Colon (tissue), 2 donors: Measurements from ENCODE around the gene EIF4H.
"Not testable (repeated sequence)": the region's sequence is repeated elsewhere in the genome, so short reads cannot be mapped to it uniquely, and the experiment has no call there.

Experiments used
- FAIRE-seq: peaks from 2 replicates; lab custom pipeline; 2012; peaks lifted over from hg19 to GRCh38; lab: Jason Lieb, UNC
- donor health status: control.
- donor health status: control.

Gene EIF4H

GRCh38 chr7:74173866-74174605 lies at the start of gene EIF4H:
Gene EIF4H, plus strand, starts transcription at chr7:74174356. Its CDS starts 28 bp downstream, at chr7:74174384.
- no peak for FAIRE-seq

GRCh38 chr7:74126220-74126880 lies 47.8 kb upstream of the EIF4H start:
- no peak for FAIRE-seq

- FAIRE-seq, result no peak
Measured at GRCh38 chr7:74129887-74130286, 44.3 kb upstream of the EIF4H start.

- FAIRE-seq, result no peak
Measured at GRCh38 chr7:74130518-74130917, 43.6 kb upstream of the EIF4H start.

- no peak for FAIRE-seq
Measured at GRCh38 chr7:74134117-74134620, 40.0 kb upstream of the EIF4H start.

GRCh38 chr7:74138334-74138867 lies 35.8 kb upstream of the EIF4H start:
- no peak for FAIRE-seq

- no peak for FAIRE-seq
Measured at GRCh38 chr7:74138945-74139843, 35.0 kb upstream of the EIF4H start.

- FAIRE-seq, result no peak
Measured at GRCh38 chr7:74141705-74142104, 32.5 kb upstream of the EIF4H start.

GRCh38 chr7:74143383-74143782 lies 30.8 kb upstream of the EIF4H start:
- no peak for FAIRE-seq

GRCh38 chr7:74148491-74148890 lies 25.7 kb upstream of the EIF4H start:
- FAIRE-seq, result no peak

- no peak for FAIRE-seq
Measured at GRCh38 chr7:74149071-74149470, 25.1 kb upstream of the EIF4H start.

- no peak for FAIRE-seq
Measured at GRCh38 chr7:74149603-74150002, 24.6 kb upstream of the EIF4H start.

GRCh38 chr7:74153736-74154135 lies 20.4 kb upstream of the EIF4H start:
- FAIRE-seq, result no peak

GRCh38 chr7:74155810-74156395 lies 18.3 kb upstream of the EIF4H start:
- FAIRE-seq, result no peak

- no peak for FAIRE-seq
Measured at GRCh38 chr7:74157605-74158004, 16.6 kb upstream of the EIF4H start.

- FAIRE-seq, result no peak
Measured at GRCh38 chr7:74164985-74165456, 9.1 kb upstream of the EIF4H start.

GRCh38 chr7:74165867-74166593 lies 8.1 kb upstream of the EIF4H start:
- FAIRE-seq, result no peak

GRCh38 chr7:74167324-74167723 lies 6.8 kb upstream of the EIF4H start:
- not testable (repeated sequence) for FAIRE-seq

GRCh38 chr7:74173074-74173473 lies 1.1 kb upstream of the EIF4H start:
- no peak for FAIRE-seq

GRCh38 chr7:74173491-74173865 lies 678 bp upstream of the EIF4H start:
- FAIRE-seq, result no peak

GRCh38 chr7:74174606-74175082 lies 488 bp downstream of the EIF4H start:
- no peak for FAIRE-seq
